ENCODE measurements around the gene KCNC4.

KCNC4 gene

GRCh38 chr1:110228381-110228780 is 18.3 kb downstream of the KCNC4 start:
- CTCF ChIA-PET: interaction anchor here (0.5 to 1.5 kb wide), 4 partner anchors 20 to 951 kb away, joined by 3 read pairs; no protein-coding TSS in a partner anchor
- no peak for DNase-seq
- Histone ChIP-seq H3K4me3 (ENCODE audit: control insufficient read depth in 1 of 7, extremely low read depth in 1 of 7, insufficient read depth in 4 of 7, low read depth in 2 of 7, low read length in 6 of 7) (no peak overlapping the region), H3K4me1 (ENCODE audit: control extremely low read depth in 1 of 4, control insufficient read depth in 4 of 4, insufficient read depth in 4 of 4, low read length in 3 of 4) (peaks cover 0 to 2% (median 0%) of the 10 kb centered on the region in 4 experiments), H3K36me3 (ENCODE audit: control insufficient read depth in 4 of 4, insufficient read depth in 4 of 4, low read length in 3 of 4) (peaks cover 0 to 29% (median 8%) of the 10 kb centered on the region in 4 experiments), H3K9me3 (ENCODE audit: control extremely low read depth in 1 of 5, control insufficient read depth in 4 of 5, insufficient read depth in 2 of 5, low read depth in 1 of 5, low read length in 4 of 5) (no peaks in the 10 kb centered on the region), H3K27me3 (replicated peaks in 2 of 5; ENCODE audit: control insufficient read depth in 4 of 5, insufficient read depth in 5 of 5, low read length in 4 of 5) (no peaks in the 10 kb centered on the region), H3K27ac (ENCODE audit: insufficient read depth in 1 of 2, low read depth in 1 of 2, low read length in 2 of 2, poor library complexity in 1 of 2, severe bottlenecking in 2 of 2) (no peak overlapping the region)
- POLR2A ChIA-PET: no interaction called here
- 98% methylated on average over 9 of the region's 12 CpGs for WGBS (ENCODE audit: insufficient coverage)

GRCh38 chr1:110228869-110229268 is 18.8 kb downstream of the KCNC4 start:
- Histone ChIP-seq H3K36me3 (ENCODE audit: control insufficient read depth in 4 of 4, insufficient read depth in 4 of 4, low read length in 3 of 4) (peaks cover 0 to 24% (median 6%) of the 10 kb centered on the region in 4 experiments), H3K9me3 (ENCODE audit: control extremely low read depth in 1 of 5, control insufficient read depth in 4 of 5, insufficient read depth in 2 of 5, low read depth in 1 of 5, low read length in 4 of 5) (no peaks in the 10 kb centered on the region), H3K4me3 (ENCODE audit: control insufficient read depth in 1 of 7, extremely low read depth in 1 of 7, insufficient read depth in 4 of 7, low read depth in 2 of 7, low read length in 6 of 7) (no peak overlapping the region), H3K4me1 (ENCODE audit: control extremely low read depth in 1 of 4, control insufficient read depth in 4 of 4, insufficient read depth in 4 of 4, low read length in 3 of 4) (peaks cover 0 to 2% (median 0%) of the 10 kb centered on the region in 4 experiments), H3K27ac (ENCODE audit: insufficient read depth in 1 of 2, low read depth in 1 of 2, low read length in 2 of 2, poor library complexity in 1 of 2, severe bottlenecking in 2 of 2) (no peak overlapping the region), H3K27me3 (replicated peaks in 2 of 5; ENCODE audit: control insufficient read depth in 4 of 5, insufficient read depth in 5 of 5, low read length in 4 of 5) (no peaks in the 10 kb centered on the region)
- ChIA-PET POLR2A (no interaction called here), CTCF (interaction anchor here (0.5 to 1.2 kb wide), 2 partner anchors 85 to 952 kb away, joined by 3 read pairs; no protein-coding TSS in a partner anchor)
- 97% methylated on average over 9 of the region's 9 CpGs for WGBS (ENCODE audit: insufficient coverage)
- no peak for DNase-seq

GRCh38 chr1:110229348-110230001 is 19.4 kb downstream of the KCNC4 start:
- peaks cover 0 to 21% (median 4%) of the 10 kb centered on the region in 4 experiments for H3K36me3 ChIP-seq (ENCODE audit: control insufficient read depth in 4 of 4, insufficient read depth in 4 of 4, low read length in 3 of 4)
- ChIA-PET POLR2A (no interaction called here), CTCF (no interaction called here)
- H3K4me3 ChIP-seq (ENCODE audit: control insufficient read depth in 1 of 7, extremely low read depth in 1 of 7, insufficient read depth in 4 of 7, low read depth in 2 of 7, low read length in 6 of 7): no peak overlapping the region
- no peaks in the 10 kb centered on the region for H3K9me3 ChIP-seq (ENCODE audit: control extremely low read depth in 1 of 5, control insufficient read depth in 4 of 5, insufficient read depth in 2 of 5, low read depth in 1 of 5, low read length in 4 of 5)
- DNase-seq: no peak
- no peak overlapping the region for H3K27ac ChIP-seq (ENCODE audit: insufficient read depth in 1 of 2, low read depth in 1 of 2, low read length in 2 of 2, poor library complexity in 1 of 2, severe bottlenecking in 2 of 2)
- 91% methylated on average over 12 of the region's 21 CpGs for WGBS (ENCODE audit: insufficient coverage)
- peaks cover 0 to 2% (median 0%) of the 10 kb centered on the region in 4 experiments for H3K4me1 ChIP-seq (ENCODE audit: control extremely low read depth in 1 of 4, control insufficient read depth in 4 of 4, insufficient read depth in 4 of 4, low read length in 3 of 4)
- no peaks in the 10 kb centered on the region for H3K27me3 ChIP-seq (replicated peaks in 2 of 5; ENCODE audit: control insufficient read depth in 4 of 5, insufficient read depth in 5 of 5, low read length in 4 of 5)

GRCh38 chr1:110230381-110231199 is 20.5 kb downstream of the KCNC4 start:
- H3K4me3 ChIP-seq (ENCODE audit: control insufficient read depth in 1 of 7, extremely low read depth in 1 of 7, insufficient read depth in 4 of 7, low read depth in 2 of 7, low read length in 6 of 7): no peak overlapping the region
- WGBS (ENCODE audit: insufficient coverage): 97% methylated on average over 9 of the region's 11 CpGs
- peaks cover 0 to 6% (median 0%) of the 10 kb centered on the region in 4 experiments for H3K4me1 ChIP-seq (ENCODE audit: control extremely low read depth in 1 of 4, control insufficient read depth in 4 of 4, insufficient read depth in 4 of 4, low read length in 3 of 4)
- H3K36me3 ChIP-seq (ENCODE audit: control insufficient read depth in 4 of 4, insufficient read depth in 4 of 4, low read length in 3 of 4): peaks cover 0 to 19% (median 4%) of the 10 kb centered on the region in 4 experiments
- no peaks in the 10 kb centered on the region for H3K27me3 ChIP-seq (replicated peaks in 2 of 5; ENCODE audit: control insufficient read depth in 4 of 5, insufficient read depth in 5 of 5, low read length in 4 of 5)
- no peak overlapping the region for H3K27ac ChIP-seq (ENCODE audit: insufficient read depth in 1 of 2, low read depth in 1 of 2, low read length in 2 of 2, poor library complexity in 1 of 2, severe bottlenecking in 2 of 2)
- ChIA-PET POLR2A (no interaction called here), CTCF (interaction anchor here (0.8 kb wide), 1 partner anchor 70 kb away, joined by 3 read pairs; no protein-coding TSS in a partner anchor)
- H3K9me3 ChIP-seq (ENCODE audit: control extremely low read depth in 1 of 5, control insufficient read depth in 4 of 5, insufficient read depth in 2 of 5, low read depth in 1 of 5, low read length in 4 of 5): no peaks in the 10 kb centered on the region
- no peak for DNase-seq

- WGBS (ENCODE audit: insufficient coverage): 95% methylated on average over 2 of the region's 2 CpGs
These were observed 23.7 kb downstream of the KCNC4 start for GRCh38 chr1:110233861-110234260.

GRCh38 chr1:110234691-110235090 is 24.6 kb downstream of the KCNC4 start:
- ChIA-PET POLR2A (no interaction called here), CTCF (interaction anchor here (1.9 kb wide), 1 partner anchor 10 kb away, joined by 5 read pairs; no protein-coding TSS in a partner anchor)
- H3K36me3 ChIP-seq (ENCODE audit: control insufficient read depth in 4 of 4, insufficient read depth in 4 of 4, low read length in 3 of 4): peaks cover 0 to 19% (median 4%) of the 10 kb centered on the region in 4 experiments
- H3K4me3 ChIP-seq (ENCODE audit: control insufficient read depth in 1 of 7, extremely low read depth in 1 of 7, insufficient read depth in 4 of 7, low read depth in 2 of 7, low read length in 6 of 7): no peak overlapping the region
- 96% methylated on average over 4 of the region's 5 CpGs for WGBS (ENCODE audit: insufficient coverage)
- H3K9me3 ChIP-seq (ENCODE audit: control extremely low read depth in 1 of 5, control insufficient read depth in 4 of 5, insufficient read depth in 2 of 5, low read depth in 1 of 5, low read length in 4 of 5): no peaks in the 10 kb centered on the region
- H3K27me3 ChIP-seq (replicated peaks in 2 of 5; ENCODE audit: control insufficient read depth in 4 of 5, insufficient read depth in 5 of 5, low read length in 4 of 5): no peaks in the 10 kb centered on the region
- peaks cover 0 to 8% (median 0%) of the 10 kb centered on the region in 4 experiments for H3K4me1 ChIP-seq (ENCODE audit: control extremely low read depth in 1 of 4, control insufficient read depth in 4 of 4, insufficient read depth in 4 of 4, low read length in 3 of 4)
- no peak overlapping the region for H3K27ac ChIP-seq (ENCODE audit: insufficient read depth in 1 of 2, low read depth in 1 of 2, low read length in 2 of 2, poor library complexity in 1 of 2, severe bottlenecking in 2 of 2)
- DNase-seq: no peak

More at GRCh38 chr1:110233861-110234260, 23.7 kb downstream of the KCNC4 start:
- H3K4me1 ChIP-seq (ENCODE audit: control extremely low read depth in 1 of 4, control insufficient read depth in 4 of 4, insufficient read depth in 4 of 4, low read length in 3 of 4): peaks cover 0 to 8% (median 0%) of the 10 kb centered on the region in 4 experiments
- H3K27me3 ChIP-seq (replicated peaks in 2 of 5; ENCODE audit: control insufficient read depth in 4 of 5, insufficient read depth in 5 of 5, low read length in 4 of 5): no peaks in the 10 kb centered on the region
- H3K27ac ChIP-seq (ENCODE audit: insufficient read depth in 1 of 2, low read depth in 1 of 2, low read length in 2 of 2, poor library complexity in 1 of 2, severe bottlenecking in 2 of 2): no peak overlapping the region
- peaks cover 0 to 19% (median 4%) of the 10 kb centered on the region in 4 experiments for H3K36me3 ChIP-seq (ENCODE audit: control insufficient read depth in 4 of 4, insufficient read depth in 4 of 4, low read length in 3 of 4)
- CTCF ChIA-PET: interaction anchor here (1.9 kb wide), 1 partner anchor 11 kb away, joined by 5 read pairs; no protein-coding TSS in a partner anchor
- DNase-seq: no peak
- POLR2A ChIA-PET: no interaction called here
- no peaks in the 10 kb centered on the region for H3K9me3 ChIP-seq (ENCODE audit: control extremely low read depth in 1 of 5, control insufficient read depth in 4 of 5, insufficient read depth in 2 of 5, low read depth in 1 of 5, low read length in 4 of 5)
- no peak overlapping the region for H3K4me3 ChIP-seq (ENCODE audit: control insufficient read depth in 1 of 7, extremely low read depth in 1 of 7, insufficient read depth in 4 of 7, low read depth in 2 of 7, low read length in 6 of 7)

Data from common myeloid progenitor, CD34-positive (primary cell).